HG03575 (cell line): Measurements from ENCODE around the gene WASF3.
"Not testable (repeated sequence)": the region's sequence is repeated elsewhere in the genome, so short reads cannot be mapped to it uniquely, and the experiment has no call there.

ENCODE experiments used
- ATAC-seq: cut with Tn5 transposase; IDR thresholded peaks from one replicate; pipeline ENCODE4 v1.9.1; 2021; ENCODE audit not compliant: unreplicated experiment, insufficient number of reproducible peaks, low FRiP score; ENCODE audit errors: extremely low read depth

WASF3 gene

DNA sequence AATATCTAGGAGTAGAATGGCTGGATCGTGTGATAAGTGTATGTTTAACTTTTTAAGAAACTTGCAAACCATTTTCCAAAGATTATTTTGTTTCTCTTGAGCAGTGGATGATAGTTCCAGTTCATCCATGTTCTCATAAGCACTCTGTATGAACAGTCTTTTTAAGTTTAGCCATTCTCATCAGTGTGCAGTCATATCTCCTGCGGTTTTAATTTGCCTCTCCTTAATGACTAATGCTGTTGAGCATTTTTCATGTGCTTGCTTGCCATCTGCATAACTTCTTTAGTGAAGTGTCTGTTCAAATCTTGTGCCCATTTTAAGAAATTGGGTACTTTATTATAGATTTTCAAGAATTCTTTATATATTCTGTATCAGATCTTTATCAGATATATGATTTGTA, 58.6 kb downstream of the WASF3 start:
- ATAC-seq: no peak

DNA sequence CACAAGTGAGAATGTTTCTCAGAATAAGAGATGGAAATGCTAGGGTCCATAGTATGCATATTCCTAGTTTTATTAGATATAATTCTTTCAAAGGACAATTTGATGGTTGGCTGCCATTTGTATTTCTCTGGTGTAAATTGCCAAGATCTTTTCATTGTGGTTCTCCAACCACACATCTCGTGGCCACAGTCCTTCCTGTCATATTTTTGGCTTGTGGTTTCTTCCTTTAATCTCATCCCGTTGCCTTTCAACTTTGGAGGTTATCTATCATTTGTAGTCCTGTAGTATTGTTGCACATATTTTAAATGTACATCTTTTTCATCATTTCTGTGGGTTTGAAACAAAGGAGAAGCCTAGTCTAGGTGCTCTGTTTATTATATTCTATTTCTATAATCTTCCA, 61.2 kb downstream of the WASF3 start:
- no peak for ATAC-seq

DNA sequence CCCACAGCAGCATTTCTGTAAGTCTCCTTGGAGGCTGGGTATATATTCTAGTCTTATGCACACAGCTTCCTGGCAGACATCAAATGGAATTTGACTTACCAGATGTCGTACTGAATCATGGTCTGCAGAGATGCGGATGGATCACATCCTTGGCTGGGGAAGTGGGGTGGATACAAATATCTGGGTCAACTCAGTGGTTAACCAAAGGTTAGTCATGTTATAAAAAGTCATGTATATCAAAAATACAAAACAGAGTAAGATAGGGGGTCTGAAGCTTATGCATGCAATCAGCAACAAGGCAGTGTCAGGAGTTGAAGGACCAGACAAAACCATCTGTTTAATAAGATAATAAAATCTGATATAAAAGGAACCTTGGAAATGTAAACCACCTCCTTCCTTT, 61.9 kb downstream of the WASF3 start:
- ATAC-seq: no peak

DNA sequence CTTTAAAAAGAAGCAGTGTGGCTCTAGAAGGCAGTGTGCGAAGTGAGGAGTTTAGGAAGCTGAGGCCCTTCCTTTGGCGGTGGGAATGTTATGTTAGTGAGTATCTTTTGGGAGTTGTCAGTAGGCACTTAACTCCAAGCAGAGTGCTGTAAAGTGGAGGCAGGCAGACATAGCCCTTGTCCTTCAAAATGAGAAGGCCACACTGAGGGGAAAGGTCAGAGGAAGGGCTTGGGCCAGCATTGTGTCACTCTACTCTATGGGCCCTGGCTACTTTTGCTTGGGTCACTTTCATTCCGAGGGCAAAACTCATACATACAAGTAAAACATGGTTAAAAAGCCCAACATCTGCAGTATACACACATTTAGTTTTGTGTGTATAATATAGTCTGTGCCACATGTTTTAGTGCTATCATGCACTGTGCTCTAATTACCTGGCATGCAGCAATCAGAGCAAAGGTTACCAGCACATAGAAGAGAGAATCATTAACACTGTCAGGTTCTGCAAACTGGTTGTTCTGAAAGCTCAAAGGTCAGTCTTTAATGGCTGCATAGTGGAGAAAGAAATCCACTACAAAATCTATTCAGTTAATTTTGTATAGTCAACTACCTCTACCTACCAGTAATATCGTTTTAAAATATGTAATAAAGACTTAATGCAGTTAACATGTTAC, 64.4 kb downstream of the WASF3 start:
- no peak for ATAC-seq

DNA sequence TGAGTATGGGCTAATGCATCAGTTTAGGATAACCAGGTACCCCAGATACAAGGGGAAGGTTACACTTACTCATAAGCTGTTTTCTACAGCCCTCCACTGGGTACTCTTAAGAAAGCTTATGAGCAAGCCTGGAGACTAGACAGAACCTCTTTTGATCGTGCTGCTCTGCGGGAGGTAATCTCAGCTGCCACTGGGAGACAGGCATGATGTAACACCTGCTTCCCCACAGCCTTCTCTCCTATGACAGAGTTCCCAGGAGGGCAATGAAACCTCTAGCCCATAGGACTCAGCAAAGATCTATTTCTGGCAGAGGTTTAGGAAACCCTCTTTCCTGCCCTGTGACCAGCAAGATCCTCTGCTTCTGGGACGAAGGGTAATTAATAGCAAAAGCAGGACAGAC, 65.6 kb downstream of the WASF3 start:
- no peak for ATAC-seq

DNA sequence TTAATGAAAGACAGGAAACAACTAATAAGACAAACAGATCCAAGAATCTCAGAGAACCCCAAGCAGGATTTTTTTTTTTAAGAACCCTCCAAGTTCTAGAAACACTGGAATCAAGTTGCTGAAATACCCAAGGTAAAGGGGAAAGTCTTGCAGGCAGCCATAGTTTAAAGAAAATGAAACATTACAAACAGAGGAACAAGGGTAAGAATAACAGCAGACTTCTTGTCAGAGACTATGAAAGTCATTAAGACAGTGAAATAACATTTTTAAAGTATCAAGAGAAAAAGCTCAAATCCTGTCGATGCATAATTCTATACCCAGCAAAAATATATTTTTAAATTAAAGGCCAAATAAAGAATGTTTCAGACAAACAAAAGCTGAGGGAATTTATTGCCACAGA, 67.1 kb downstream of the WASF3 start:
- no peak for ATAC-seq

DNA sequence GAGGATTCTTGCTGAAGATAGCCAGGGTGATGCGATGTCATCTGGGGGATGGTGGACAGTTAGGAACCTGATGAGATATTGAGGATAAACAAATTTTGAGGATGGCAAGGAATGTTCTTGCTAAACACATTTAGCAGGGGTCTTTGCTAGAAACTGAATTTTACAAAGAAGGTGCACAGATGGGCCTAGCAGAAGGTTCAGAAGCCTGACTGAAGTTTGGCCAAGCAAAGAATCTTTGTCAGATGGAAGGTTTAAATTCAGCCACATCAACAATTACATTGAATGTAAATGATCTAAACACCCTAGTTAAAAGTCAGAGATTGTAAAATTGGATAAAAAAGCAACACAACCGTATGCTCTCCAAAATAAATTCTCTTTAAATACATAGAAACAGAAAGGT, 68.8 kb downstream of the WASF3 start:
- ATAC-seq: no peak

DNA sequence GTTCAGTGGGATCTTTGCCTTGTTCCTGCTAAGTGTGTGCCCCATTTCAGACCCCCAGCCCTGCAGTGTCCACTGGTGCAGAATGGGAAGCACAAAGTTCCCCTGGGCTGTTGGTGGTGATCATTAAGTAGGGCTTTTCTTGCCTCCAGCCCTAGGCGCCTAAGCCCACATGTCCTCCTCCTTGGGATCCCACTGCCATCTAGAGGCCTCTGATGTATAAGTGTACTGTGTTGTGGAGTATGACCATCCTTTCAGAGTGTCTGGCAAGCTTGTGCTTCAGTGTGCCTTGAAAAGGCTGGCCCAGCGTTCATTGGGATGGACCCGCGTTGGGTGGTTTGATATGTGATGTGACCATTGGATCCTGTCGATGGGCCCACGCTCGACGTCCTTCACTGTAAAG, 71.2 kb downstream of the WASF3 start:
- ATAC-seq: no peak

DNA sequence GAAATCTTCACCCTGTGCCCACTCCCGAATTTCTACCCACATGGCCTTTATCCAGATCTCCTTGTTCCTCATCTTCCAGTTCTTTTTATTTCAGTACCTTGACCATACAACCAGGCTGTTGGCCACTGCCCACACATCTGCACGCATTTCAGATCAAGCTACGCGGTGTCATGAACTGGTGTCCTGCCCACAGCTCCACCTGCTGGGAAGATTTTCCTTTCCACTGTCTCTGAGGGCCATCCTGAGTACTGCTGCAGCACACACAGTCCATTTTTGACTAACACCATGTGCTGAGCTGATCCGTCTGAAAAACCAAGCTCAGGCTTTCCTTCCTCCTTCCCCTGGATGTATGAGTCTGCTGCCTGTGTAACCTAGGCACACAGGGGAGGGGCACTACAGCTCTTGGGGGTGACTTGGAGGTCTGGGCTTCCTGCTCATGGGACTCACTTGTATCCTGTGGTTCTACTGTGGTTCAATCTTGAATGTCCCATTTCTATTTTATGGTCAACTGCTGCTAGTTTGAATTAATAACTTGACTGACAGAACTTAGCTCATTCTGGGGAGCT, 71.9 kb downstream of the WASF3 start:
- ATAC-seq: no peak

DNA sequence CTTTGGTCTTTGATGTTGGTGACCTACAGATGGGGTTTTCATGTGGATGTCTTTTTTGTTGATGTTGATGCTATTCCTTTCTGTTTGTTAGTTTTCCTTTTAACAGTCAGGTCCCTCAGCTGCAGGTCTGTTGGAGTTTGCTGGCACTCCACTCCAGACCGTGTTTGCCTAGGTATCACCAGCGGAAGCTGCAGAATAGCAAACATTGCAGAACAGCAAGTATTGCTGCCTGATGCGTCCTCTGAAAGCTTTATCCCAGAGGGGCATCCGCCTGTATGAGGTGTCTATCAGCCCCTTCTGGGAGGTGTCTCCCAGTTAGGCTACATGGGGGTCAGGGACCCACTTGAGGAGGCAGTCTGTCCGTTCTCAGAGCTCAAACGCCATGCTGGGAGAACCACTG, 78.2 kb downstream of the WASF3 start:
- not testable (repeated sequence) for ATAC-seq

DNA sequence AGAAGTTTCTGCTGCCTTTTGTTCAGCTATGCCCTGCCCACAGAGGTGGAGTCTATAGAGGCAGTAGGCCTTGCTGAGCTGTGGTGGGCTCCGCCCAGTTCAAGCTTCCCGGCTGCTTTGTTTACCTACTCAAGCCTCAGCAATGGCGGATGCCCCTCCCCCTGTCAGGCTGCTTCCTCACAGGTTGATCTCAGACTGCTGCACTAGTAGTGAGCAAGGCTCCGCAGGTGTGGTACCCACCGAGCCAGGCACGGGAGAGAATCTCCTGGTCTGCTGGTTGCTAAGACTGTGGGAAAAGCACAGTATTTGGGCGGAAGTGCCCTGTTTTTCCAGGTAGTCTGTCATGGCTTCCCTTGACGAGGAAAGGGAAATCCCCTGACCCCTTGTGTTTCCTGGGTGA, 78.6 kb downstream of the WASF3 start:
- ATAC-seq: not testable (repeated sequence)

DNA sequence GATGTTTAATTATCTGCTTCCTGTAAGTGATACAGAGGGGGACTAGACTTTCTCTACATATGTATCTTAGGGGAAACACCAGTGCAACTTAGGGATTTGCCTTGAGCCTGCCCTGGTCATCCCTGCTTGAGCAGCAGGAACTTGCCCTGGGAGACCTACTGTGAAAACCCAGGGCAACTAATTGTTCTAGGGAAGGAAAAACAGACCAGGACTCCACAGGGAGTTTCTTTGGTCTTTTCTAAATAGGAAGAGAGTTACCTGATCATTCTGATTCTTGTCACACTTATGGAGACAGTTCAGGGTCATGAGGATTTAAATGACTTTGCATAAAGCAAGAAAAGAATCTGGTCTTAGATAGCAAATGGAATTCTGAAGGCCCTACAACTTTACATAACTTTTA, 89.1 kb downstream of the WASF3 start:
- ATAC-seq: no peak

DNA sequence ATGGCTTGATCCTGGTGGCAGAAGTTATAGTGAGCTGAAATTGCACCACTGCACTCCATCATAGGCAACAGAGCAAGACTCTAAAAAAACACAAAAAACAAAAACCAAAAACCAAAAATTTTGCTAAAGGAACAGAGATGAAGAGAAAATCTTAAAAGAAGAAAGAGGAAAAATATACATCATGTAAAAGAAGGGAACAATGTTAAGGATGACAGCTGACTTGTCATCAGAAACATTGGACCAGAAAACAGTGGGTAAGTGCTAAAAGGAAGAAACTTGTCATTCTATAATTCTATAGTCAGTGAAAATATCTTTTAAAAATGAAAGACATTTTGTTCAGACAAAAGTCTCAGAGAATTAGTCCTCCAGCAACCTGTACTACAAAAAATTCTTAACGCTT, 93.8 kb downstream of the WASF3 start:
- ATAC-seq: no peak

DNA sequence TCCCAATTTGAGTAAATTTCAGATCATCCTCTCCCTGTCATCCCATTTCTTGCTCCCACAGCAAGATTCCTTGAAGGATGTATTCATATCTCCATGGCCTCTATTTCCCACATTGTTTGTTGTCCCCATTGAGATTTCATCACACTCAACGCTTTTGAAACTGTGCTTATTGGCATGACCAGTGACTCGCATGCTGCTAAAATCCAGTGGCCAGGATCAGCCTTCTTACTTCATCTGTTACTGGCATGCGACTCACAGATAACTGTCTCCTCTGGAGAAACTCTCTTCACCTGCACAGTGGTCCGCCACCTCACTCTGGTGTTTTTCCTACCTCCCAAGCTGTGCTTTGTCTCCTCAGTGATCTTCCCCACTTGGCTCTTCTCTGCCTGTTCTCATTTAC, 95.8 kb downstream of the WASF3 start:
- no peak for ATAC-seq

DNA sequence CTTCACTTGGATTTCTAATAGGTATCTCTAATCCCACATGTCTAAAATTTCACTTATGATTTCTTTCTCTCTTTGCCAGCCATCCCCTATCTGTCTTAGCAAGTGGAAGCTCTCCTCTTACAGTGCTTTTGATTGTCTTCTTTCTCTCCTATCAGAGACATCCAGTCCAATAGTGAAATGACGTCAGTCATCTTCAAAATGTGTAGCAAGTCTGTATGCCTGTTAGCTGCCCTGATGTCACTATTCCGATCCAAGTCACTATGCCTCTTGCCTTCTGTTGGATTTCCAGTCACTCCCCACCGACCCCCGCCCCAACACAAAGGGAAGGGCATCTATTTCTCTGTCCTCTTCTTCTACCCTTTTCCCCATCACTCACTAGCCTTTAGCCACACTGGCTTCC, 96.4 kb downstream of the WASF3 start:
- ATAC-seq: no peak

DNA sequence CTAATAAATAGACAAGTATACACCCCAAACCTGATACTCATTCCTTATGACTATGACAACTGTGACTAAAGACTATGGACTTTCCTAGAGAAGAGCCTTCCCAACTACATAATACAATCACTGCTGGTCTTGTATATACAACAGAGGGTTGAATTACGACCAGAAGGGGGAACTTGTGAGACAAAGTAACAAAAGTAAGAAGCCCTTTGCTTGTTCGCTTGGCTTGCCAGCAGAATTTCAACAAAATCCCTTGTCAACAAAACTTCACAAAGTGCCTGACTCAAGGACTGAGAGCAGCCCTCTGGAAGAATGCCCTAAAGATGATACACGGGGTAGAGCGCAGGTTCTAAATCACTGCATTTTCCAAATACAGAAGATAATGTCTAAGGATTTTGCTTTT, 99.4 kb downstream of the WASF3 start:
- no peak for ATAC-seq

DNA sequence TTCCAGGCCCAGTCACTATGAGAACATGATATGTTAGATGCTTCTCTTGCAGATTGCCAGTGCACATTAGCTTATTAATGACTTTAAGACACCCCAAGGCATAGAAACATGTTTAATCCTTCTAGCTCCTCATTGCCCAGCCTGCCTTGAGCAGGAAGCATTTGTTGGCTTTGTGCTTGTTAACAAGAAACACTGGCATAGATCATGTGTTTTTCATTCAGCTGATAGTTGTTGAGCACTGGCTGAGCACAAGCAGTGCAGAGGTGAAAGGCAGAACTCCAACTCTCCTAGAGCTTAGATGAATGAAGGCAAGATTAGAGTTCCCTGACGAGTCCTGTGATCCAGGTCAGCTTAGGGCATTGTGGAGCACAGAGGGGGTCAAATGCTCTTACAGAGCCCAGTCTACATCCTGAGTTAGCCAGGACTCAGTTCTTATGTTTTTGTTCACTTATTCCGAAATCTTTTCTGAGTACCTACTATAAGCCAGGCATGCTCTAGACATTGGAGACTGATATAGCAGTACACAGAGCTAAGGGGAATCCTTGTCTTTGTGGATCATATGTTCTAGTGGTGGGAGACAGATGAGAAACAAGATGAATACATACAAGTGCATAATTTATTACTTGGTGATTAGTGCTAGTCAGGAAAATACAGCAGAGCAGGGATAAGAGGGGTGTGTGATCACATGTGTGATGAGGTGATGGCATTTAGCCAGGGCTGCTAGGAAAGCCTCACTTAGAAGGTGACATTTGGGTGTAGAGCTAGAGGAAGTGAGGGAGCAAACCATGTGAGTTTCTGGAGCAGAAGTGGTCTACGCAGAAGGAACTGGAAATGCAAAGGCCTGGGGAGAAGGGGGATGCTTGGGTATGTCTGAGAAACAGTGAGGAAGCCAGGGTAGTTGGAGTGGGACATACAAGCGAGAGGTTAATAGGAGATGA, 101.2 kb downstream of the WASF3 start:
- ATAC-seq: no peak

DNA sequence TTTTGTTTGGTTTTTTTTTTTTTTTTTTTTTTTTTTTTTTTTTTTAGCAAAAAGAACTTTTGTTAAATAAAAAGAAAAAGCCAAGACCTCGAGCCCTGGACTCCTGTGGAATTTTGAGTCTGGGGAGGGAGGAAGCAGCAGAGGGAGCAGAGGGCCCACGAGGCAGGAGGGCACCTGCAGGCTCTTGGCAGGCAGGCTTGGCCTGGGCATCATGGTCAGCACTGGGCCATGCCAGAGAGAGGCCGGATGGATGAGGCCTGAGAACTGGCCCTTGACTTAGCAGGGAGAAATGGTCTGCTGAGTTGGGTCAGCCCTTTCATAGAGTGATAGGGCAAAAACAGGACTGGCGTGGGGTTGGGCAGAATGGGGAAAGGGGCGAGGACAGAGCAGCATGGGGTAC, 102.7 kb downstream of the WASF3 start:
- no peak for ATAC-seq

DNA sequence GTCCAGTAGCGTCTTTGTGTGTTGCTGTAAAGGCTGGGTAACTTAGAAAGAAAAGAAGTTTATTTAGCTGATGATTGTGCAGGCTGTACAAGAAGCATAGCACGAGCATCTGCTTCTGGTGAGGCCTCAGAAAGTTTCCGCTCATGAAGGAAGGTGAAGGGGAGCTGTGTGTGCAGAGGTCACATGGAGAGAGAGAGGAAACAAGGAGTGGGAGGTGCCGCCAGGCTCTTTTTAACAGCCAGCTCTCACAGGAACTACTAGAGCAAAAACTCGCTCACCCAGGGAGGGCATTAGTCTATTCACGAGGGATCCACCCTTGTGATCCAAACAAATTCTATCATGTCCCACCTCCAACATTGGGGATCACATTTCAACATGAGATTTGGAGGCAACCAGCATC, 103.3 kb downstream of the WASF3 start:
- no peak for ATAC-seq

DNA sequence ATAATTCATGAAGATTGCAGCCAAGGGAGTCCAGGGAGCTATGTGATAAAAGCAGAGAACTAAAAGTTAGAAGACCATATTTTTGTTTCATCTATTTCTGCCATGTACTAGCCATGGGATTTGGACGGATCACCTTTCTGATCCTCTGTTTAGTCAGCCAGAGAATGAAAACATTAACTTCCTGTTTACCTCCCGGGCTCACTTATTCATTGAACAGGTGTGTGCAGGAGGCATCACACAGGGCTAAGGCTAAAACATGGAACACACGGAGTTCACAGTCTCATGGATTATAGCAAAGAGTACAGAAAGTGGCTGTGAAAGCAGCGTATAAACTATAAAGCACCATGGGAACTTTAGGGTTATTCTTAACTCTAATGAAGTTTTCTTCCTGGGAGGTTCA, 106.3 kb downstream of the WASF3 start:
- no peak for ATAC-seq
